Stimulated activated naive CD4-positive, alpha-beta T cell treated with Interleukin-2 at 50 U/mL for 16 hours (primary cell): ENCODE data around the gene MRO.
"Not testable (repeated sequence)": the region's sequence is repeated elsewhere in the genome, so short reads cannot be mapped to it uniquely, and the experiment has no call there.

Experiments used
- DNase-seq: peaks from one replicate; lab custom pipeline; 2025; lab: John Stamatoyannopoulos, UW

Gene MRO

GRCh38 chr18:50833496-50833895 lies 13.7 kb upstream of the MRO start:
- not testable (repeated sequence) for DNase-seq

GRCh38 chr18:50832754-50833153 lies 12.9 kb upstream of the MRO start:
- no peak for DNase-seq

- DNase-seq = no peak
Observed at GRCh38 chr18:50830544-50830943, 10.7 kb upstream of the MRO start.

- DNase-seq = no peak
Observed at GRCh38 chr18:50829644-50830043, 9.8 kb upstream of the MRO start.

- DNase-seq = no peak
Observed at GRCh38 chr18:50826027-50826426, 6.2 kb upstream of the MRO start.

- DNase-seq = no peak
Observed at GRCh38 chr18:50825621-50826020, 5.8 kb upstream of the MRO start.

- no peak for DNase-seq
Observed at GRCh38 chr18:50822756-50823155, 2.9 kb upstream of the MRO start.

- DNase-seq = no peak
Observed at GRCh38 chr18:50820901-50821520, 1.2 kb upstream of the MRO start.

GRCh38 chr18:50819027-50819727 lies 639 bp downstream of the MRO start:
- no peak for DNase-seq

- DNase-seq = no peak
Observed at GRCh38 chr18:50816419-50817166, 3.2 kb downstream of the MRO start.

GRCh38 chr18:50814395-50814794 lies 5.4 kb downstream of the MRO start:
- no peak for DNase-seq

GRCh38 chr18:50813353-50813752 lies 6.5 kb downstream of the MRO start:
- no peak for DNase-seq

- no peak for DNase-seq
Observed at GRCh38 chr18:50812834-50813233, 7.0 kb downstream of the MRO start.

- no peak for DNase-seq
Observed at GRCh38 chr18:50807176-50807575, 12.6 kb downstream of the MRO start.

- DNase-seq = no peak
Observed at GRCh38 chr18:50806208-50806616, 13.6 kb downstream of the MRO start.

- no peak for DNase-seq
Observed at GRCh38 chr18:50805732-50806131, 14.1 kb downstream of the MRO start.

GRCh38 chr18:50803592-50803991 lies 16.2 kb downstream of the MRO start:
- no peak for DNase-seq

- no peak for DNase-seq
Observed at GRCh38 chr18:50802141-50802540, 17.7 kb downstream of the MRO start.

GRCh38 chr18:50797142-50797541 lies 22.7 kb downstream of the MRO start:
- DNase-seq = no peak

GRCh38 chr18:50796495-50796894 lies 23.3 kb downstream of the MRO start:
- no peak for DNase-seq

- DNase-seq = no peak
Observed at GRCh38 chr18:50793641-50794565, 25.9 kb downstream of the MRO start.

GRCh38 chr18:50792885-50793284 lies 26.9 kb downstream of the MRO start:
- DNase-seq = no peak
